Breast epithelium (tissue), 3 donors: ENCODE results near the gene HERC3.

ENCODE experiments used
- POLR2A ChIP-seq: fragments of 450-650 bp; IDR thresholded peaks from one replicate; pipeline ENCODE4 v1.6.1; 2016; ENCODE audit warnings: antibody characterized with exemption, mild to moderate bottlenecking, moderate library complexity
- TF ChIP-seq, protein P1 (sequence below), 3 donors: fragments of 450-650 bp; IDR thresholded peaks; one replicate each; pipeline ENCODE4 v1.5.1; 2016 to 2017; ENCODE audit warnings: antibody characterized with exemption in 3 of 3, mild to moderate bottlenecking in 3 of 3, moderate library complexity in 3 of 3

DNA sequence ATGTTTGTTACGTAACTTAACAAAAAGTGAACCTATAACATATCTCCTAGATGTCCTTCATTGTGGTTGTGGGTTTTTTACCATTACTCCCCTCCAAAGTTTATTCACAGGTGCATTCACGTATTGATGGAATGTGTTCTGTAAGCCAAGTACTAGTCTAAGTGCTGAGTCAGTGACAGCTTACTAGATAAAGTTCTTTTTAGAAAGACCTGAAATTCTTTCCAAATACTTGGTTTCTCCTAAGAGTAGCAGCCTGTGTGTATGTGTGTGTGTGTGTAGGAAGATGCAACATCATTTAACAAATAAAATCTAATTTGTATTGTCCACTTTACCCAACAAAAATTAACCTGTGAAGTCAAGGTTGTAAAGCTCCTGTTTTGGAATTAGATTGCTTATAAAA, 83.3 kb downstream of the HERC3 start:
- TF ChIP-seq, protein P1, sequence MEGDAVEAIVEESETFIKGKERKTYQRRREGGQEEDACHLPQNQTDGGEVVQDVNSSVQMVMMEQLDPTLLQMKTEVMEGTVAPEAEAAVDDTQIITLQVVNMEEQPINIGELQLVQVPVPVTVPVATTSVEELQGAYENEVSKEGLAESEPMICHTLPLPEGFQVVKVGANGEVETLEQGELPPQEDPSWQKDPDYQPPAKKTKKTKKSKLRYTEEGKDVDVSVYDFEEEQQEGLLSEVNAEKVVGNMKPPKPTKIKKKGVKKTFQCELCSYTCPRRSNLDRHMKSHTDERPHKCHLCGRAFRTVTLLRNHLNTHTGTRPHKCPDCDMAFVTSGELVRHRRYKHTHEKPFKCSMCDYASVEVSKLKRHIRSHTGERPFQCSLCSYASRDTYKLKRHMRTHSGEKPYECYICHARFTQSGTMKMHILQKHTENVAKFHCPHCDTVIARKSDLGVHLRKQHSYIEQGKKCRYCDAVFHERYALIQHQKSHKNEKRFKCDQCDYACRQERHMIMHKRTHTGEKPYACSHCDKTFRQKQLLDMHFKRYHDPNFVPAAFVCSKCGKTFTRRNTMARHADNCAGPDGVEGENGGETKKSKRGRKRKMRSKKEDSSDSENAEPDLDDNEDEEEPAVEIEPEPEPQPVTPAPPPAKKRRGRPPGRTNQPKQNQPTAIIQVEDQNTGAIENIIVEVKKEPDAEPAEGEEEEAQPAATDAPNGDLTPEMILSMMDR (IDR thresholded peaks at IDR 0.05), result no peak
- TF ChIP-seq POLR2A, result no peak
